Dendritic cell treated with granulocyte-macrophage colony-stimulating factor and Interleukin-4, amounts not matched to agents 40 ng/mL and 50 ng/mL, for 4 days (primary cell): ENCODE results near the gene IGSF8.
A peak's percentile ranks its signal among the peaks of the same experiment; 100 is the strongest.

Source experiments
- H3K27ac Mint-ChIP-seq: one replicate; pipeline ENCODE4 v1.8.0; 2022; ENCODE audit warnings: mild to moderate bottlenecking, mixed read lengths
- H3K27me3 Mint-ChIP-seq: one replicate; pipeline ENCODE4 v1.8.0; 2022; ENCODE audit warnings: mild to moderate bottlenecking, mixed read lengths
- H3K36me3 Mint-ChIP-seq: one replicate; pipeline ENCODE4 v1.8.0; 2022; ENCODE audit warnings: low read depth, mixed read lengths
- H3K4me1 Mint-ChIP-seq: one replicate; pipeline ENCODE4 v1.8.0; 2022; ENCODE audit warnings: low read depth, mixed read lengths
- H3K4me3 Mint-ChIP-seq: one replicate; pipeline ENCODE4 v1.8.0; 2022; ENCODE audit warnings: mild to moderate bottlenecking, moderate library complexity, mixed read lengths
- H3K9me3 Mint-ChIP-seq: one replicate; pipeline ENCODE4 v1.8.0; 2022; ENCODE audit warnings: mixed read lengths
- intact Hi-C: fragments of 100-400 bp; cut with micrococcal nuclease; formaldehyde crosslinking; loops from one replicate; pipeline ENCODE4 v1.15.0; 2022

Gene IGSF8

GRCh38 chr1:160094291-160094625 lies 4.2 kb downstream of the IGSF8 start:
- no peaks in the 10 kb centered on the region for H3K9me3 Mint-ChIP-seq
- no peak overlapping the region for H3K4me3 Mint-ChIP-seq
- H3K4me1 Mint-ChIP-seq = peaks cover 28% of the 10 kb centered on the region
- H3K36me3 Mint-ChIP-seq = peaks cover 58% of the 10 kb centered on the region
- H3K27ac Mint-ChIP-seq = no peak overlapping the region
- intact Hi-C loops = no loop called here
- no peaks in the 10 kb centered on the region for H3K27me3 Mint-ChIP-seq

- intact Hi-C loops = no loop called here
- Mint-ChIP-seq H3K36me3 (peaks cover 63% of the 10 kb centered on the region), H3K4me3 (no peak overlapping the region), H3K27me3 (no peaks in the 10 kb centered on the region), H3K27ac (no peak overlapping the region), H3K9me3 (no peaks in the 10 kb centered on the region), H3K4me1 (peaks cover 25% of the 10 kb centered on the region)
These were observed 4.7 kb downstream of the IGSF8 start for GRCh38 chr1:160093624-160094290.

- intact Hi-C loops = no loop called here
- Mint-ChIP-seq H3K9me3 (no peaks in the 10 kb centered on the region), H3K4me3 (no peak overlapping the region), H3K4me1 (peaks cover 24% of the 10 kb centered on the region), H3K36me3 (peaks cover 67% of the 10 kb centered on the region), H3K27me3 (no peaks in the 10 kb centered on the region), H3K27ac (no peak overlapping the region)
These were observed 5.4 kb downstream of the IGSF8 start for GRCh38 chr1:160093069-160093395.

GRCh38 chr1:160092366-160093068 lies 5.9 kb downstream of the IGSF8 start:
- peaks cover 19% of the 10 kb centered on the region for H3K4me1 Mint-ChIP-seq
- no peaks in the 10 kb centered on the region for H3K9me3 Mint-ChIP-seq
- no peaks in the 10 kb centered on the region for H3K27me3 Mint-ChIP-seq
- intact Hi-C loops = no loop called here
- no peak overlapping the region for H3K27ac Mint-ChIP-seq
- no peak overlapping the region for H3K4me3 Mint-ChIP-seq
- peaks cover 63% of the 10 kb centered on the region for H3K36me3 Mint-ChIP-seq

- H3K36me3 Mint-ChIP-seq = peaks cover 70% of the 10 kb centered on the region
- H3K9me3 Mint-ChIP-seq = no peaks in the 10 kb centered on the region
- peaks cover 3% of the 10 kb centered on the region for H3K27me3 Mint-ChIP-seq
- peaks cover 11% of the 10 kb centered on the region for H3K4me1 Mint-ChIP-seq
- no peak overlapping the region for H3K27ac Mint-ChIP-seq
- H3K4me3 Mint-ChIP-seq = no peak overlapping the region
- intact Hi-C loops = no loop called here
These were observed 6.7 kb downstream of the IGSF8 start for GRCh38 chr1:160091666-160092223.

- H3K36me3 Mint-ChIP-seq = peaks cover 70% of the 10 kb centered on the region
- H3K4me3 Mint-ChIP-seq = no peak overlapping the region
- peaks cover 7% of the 10 kb centered on the region for H3K27me3 Mint-ChIP-seq
- no peak overlapping the region for H3K27ac Mint-ChIP-seq
- H3K4me1 Mint-ChIP-seq = peaks cover 1% of the 10 kb centered on the region
- intact Hi-C loops = no loop called here
- no peaks in the 10 kb centered on the region for H3K9me3 Mint-ChIP-seq
These were observed 7.7 kb downstream of the IGSF8 start for GRCh38 chr1:160090760-160091159.

- intact Hi-C loops = no loop called here
- no peak overlapping the region for H3K4me3 Mint-ChIP-seq
- no peaks in the 10 kb centered on the region for H3K4me1 Mint-ChIP-seq
- H3K36me3 Mint-ChIP-seq = peaks cover 69% of the 10 kb centered on the region
- H3K27ac Mint-ChIP-seq = no peak overlapping the region
- H3K9me3 Mint-ChIP-seq = no peaks in the 10 kb centered on the region
- H3K27me3 Mint-ChIP-seq = peaks cover 15% of the 10 kb centered on the region
These were observed 8.5 kb downstream of the IGSF8 start for GRCh38 chr1:160089883-160090282.

- peaks cover 13% of the 10 kb centered on the region for H3K4me1 Mint-ChIP-seq
- peaks cover 43% of the 10 kb centered on the region for H3K36me3 Mint-ChIP-seq
- H3K9me3 Mint-ChIP-seq = no peaks in the 10 kb centered on the region
- peaks cover 41% of the 10 kb centered on the region for H3K27me3 Mint-ChIP-seq
- no peak overlapping the region for H3K4me3 Mint-ChIP-seq
- intact Hi-C loops = no loop called here
- H3K27ac Mint-ChIP-seq = no peak overlapping the region
These were observed 11.2 kb downstream of the IGSF8 start for GRCh38 chr1:160087118-160087662.

GRCh38 chr1:160086456-160086892 lies 11.9 kb downstream of the IGSF8 start:
- H3K36me3 Mint-ChIP-seq = peaks cover 35% of the 10 kb centered on the region
- H3K4me3 Mint-ChIP-seq = no peak overlapping the region
- intact Hi-C loops = no loop called here
- H3K27ac Mint-ChIP-seq = no peak overlapping the region
- no peaks in the 10 kb centered on the region for H3K9me3 Mint-ChIP-seq
- H3K4me1 Mint-ChIP-seq = peaks cover 20% of the 10 kb centered on the region
- H3K27me3 Mint-ChIP-seq = peaks cover 48% of the 10 kb centered on the region

GRCh38 chr1:160085686-160086455 lies 12.5 kb downstream of the IGSF8 start:
- Mint-ChIP-seq H3K4me3 (no peak overlapping the region), H3K4me1 (peaks cover 26% of the 10 kb centered on the region), H3K9me3 (no peaks in the 10 kb centered on the region), H3K27ac (no peak overlapping the region), H3K27me3 (peaks cover 54% of the 10 kb centered on the region), H3K36me3 (peaks cover 29% of the 10 kb centered on the region)
- intact Hi-C loops = no loop called here

GRCh38 chr1:160084771-160085321 lies 13.6 kb downstream of the IGSF8 start:
- intact Hi-C loops = no loop called here
- peaks cover 30% of the 10 kb centered on the region for H3K4me1 Mint-ChIP-seq
- H3K9me3 Mint-ChIP-seq = no peaks in the 10 kb centered on the region
- no peak overlapping the region for H3K27ac Mint-ChIP-seq
- peaks cover 63% of the 10 kb centered on the region for H3K27me3 Mint-ChIP-seq
- no peak overlapping the region for H3K4me3 Mint-ChIP-seq
- peaks cover 24% of the 10 kb centered on the region for H3K36me3 Mint-ChIP-seq

- Mint-ChIP-seq H3K9me3 (no peaks in the 10 kb centered on the region), H3K36me3 (peaks cover 20% of the 10 kb centered on the region), H3K4me3 (peak overlapping the region; percentile 30), H3K27me3 (peaks cover 65% of the 10 kb centered on the region), H3K4me1 (peaks cover 30% of the 10 kb centered on the region), H3K27ac (no peak overlapping the region)
- intact Hi-C loops = no loop called here
These were observed 14.2 kb downstream of the IGSF8 start for GRCh38 chr1:160083968-160084770.

- Mint-ChIP-seq H3K4me3 (no peak overlapping the region), H3K27ac (no peak overlapping the region), H3K27me3 (peaks cover 67% of the 10 kb centered on the region), H3K4me1 (peaks cover 36% of the 10 kb centered on the region), H3K36me3 (peaks cover 7% of the 10 kb centered on the region), H3K9me3 (no peaks in the 10 kb centered on the region)
- intact Hi-C loops = no loop called here
These were observed 15.5 kb downstream of the IGSF8 start for GRCh38 chr1:160082926-160083325.
